ENCODE measurements around the gene KCNT2. TPM values are rescaled to one million over a fixed set of nuclear protein-coding genes. Genes with fewer than 3 reads are reported as not detected.
A peak's percentile ranks its signal among the peaks of the same experiment; 100 is the strongest.

Gene KCNT2
- total RNA-seq, 1 experiment from 2014 or later = not detected

DNA sequence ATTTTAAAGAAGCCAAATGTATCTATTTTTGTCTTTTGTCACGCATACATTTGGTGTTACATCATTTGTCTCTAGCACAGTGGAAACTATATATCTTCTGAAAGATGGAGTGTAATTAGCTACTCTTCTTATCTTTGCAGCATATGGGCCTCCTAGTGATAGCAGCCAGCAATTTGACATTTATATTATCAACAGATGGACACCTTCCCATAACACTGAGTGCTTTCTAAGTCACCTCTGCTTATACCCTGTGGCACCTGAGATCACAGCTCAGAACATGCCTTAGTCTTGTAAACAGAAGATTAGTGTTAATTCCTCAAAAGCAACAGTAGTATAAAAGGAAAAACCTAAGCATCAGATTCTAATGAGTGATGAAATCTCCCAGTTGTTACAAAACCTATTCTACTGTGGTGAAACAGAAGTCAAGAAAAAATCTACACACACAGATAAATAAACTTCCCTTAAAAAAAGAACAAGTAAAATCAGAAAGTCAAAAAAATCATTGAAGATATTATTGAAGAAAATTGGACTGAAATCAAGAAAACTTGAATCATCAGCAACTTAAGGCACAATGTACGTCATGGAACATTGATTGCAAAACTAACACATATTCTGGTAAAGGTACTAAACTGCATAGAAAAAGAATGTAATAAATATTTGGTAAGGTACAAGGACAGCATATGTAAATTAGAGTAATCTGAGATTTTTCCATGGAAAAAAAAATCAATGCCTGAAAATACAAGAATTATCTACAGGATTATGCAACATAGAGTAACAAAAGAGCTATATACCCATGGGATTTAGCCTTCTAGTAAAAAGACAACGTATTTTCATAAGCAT lies 61.7 kb downstream of the KCNT2 start:
- H2AFZ ChIP-seq (ENCODE audit: low read length) = no peak overlapping the region
- H3K9ac ChIP-seq (ENCODE audit: low read length) = no peak overlapping the region
- no peaks in the 10 kb centered on the region for H3K36me3 ChIP-seq (ENCODE audit: insufficient read depth, low read length)
- H3K79me2 ChIP-seq (ENCODE audit: low read length) = no peaks in the 10 kb centered on the region
- no peak overlapping the region for H3K4me3 ChIP-seq (ENCODE audit: low read length)
- H3K4me1 ChIP-seq (ENCODE audit: low read length) = no peaks in the 10 kb centered on the region
- no peak overlapping the region for H3K27ac ChIP-seq (ENCODE audit: low read length)
- no peaks in the 10 kb centered on the region for H3K9me2 ChIP-seq (replicated peaks; ENCODE audit: insufficient read depth, low read length)
- H3K9me3 ChIP-seq (ENCODE audit: low read length) = peaks cover 13% of the 10 kb centered on the region
- H4K20me1 ChIP-seq (ENCODE audit: insufficient read depth, low read depth, low read length) = no peaks in the 10 kb centered on the region
- H3K4me2 ChIP-seq (ENCODE audit: low read depth, low read length, poor library complexity, severe bottlenecking) = no peak overlapping the region
- H3K27me3 ChIP-seq (ENCODE audit: low read length) = no peaks in the 10 kb centered on the region
- DNase-seq = no peak

GRCh38 chr1:196545222-196545621 lies 63.0 kb downstream of the KCNT2 start:
- H3K9me3 ChIP-seq (ENCODE audit: low read length) = peaks cover 13% of the 10 kb centered on the region
- no peak for DNase-seq
- no peak overlapping the region for H3K27ac ChIP-seq (ENCODE audit: low read length)
- H3K9me2 ChIP-seq (replicated peaks; ENCODE audit: insufficient read depth, low read length) = no peaks in the 10 kb centered on the region
- H4K20me1 ChIP-seq (ENCODE audit: insufficient read depth, low read depth, low read length) = no peaks in the 10 kb centered on the region
- no peaks in the 10 kb centered on the region for H3K36me3 ChIP-seq (ENCODE audit: insufficient read depth, low read length)
- H2AFZ ChIP-seq (ENCODE audit: low read length) = no peak overlapping the region
- H3K9ac ChIP-seq (ENCODE audit: low read length) = no peak overlapping the region
- H3K4me3 ChIP-seq (ENCODE audit: low read length) = no peak overlapping the region
- H3K27me3 ChIP-seq (ENCODE audit: low read length) = no peaks in the 10 kb centered on the region
- H3K4me1 ChIP-seq (ENCODE audit: low read length) = no peaks in the 10 kb centered on the region
- H3K79me2 ChIP-seq (ENCODE audit: low read length) = no peaks in the 10 kb centered on the region
- no peak overlapping the region for H3K4me2 ChIP-seq (ENCODE audit: low read depth, low read length, poor library complexity, severe bottlenecking)

GRCh38 chr1:196544617-196545016 lies 63.6 kb downstream of the KCNT2 start:
- no peak overlapping the region for H3K4me2 ChIP-seq (ENCODE audit: low read depth, low read length, poor library complexity, severe bottlenecking)
- DNase-seq = no peak
- no peak overlapping the region for H3K27ac ChIP-seq (ENCODE audit: low read length)
- no peaks in the 10 kb centered on the region for H3K9me2 ChIP-seq (replicated peaks; ENCODE audit: insufficient read depth, low read length)
- no peaks in the 10 kb centered on the region for H3K4me1 ChIP-seq (ENCODE audit: low read length)
- no peak overlapping the region for H3K4me3 ChIP-seq (ENCODE audit: low read length)
- no peaks in the 10 kb centered on the region for H3K36me3 ChIP-seq (ENCODE audit: insufficient read depth, low read length)
- H3K27me3 ChIP-seq (ENCODE audit: low read length) = no peaks in the 10 kb centered on the region
- no peak overlapping the region for H2AFZ ChIP-seq (ENCODE audit: low read length)
- no peak overlapping the region for H3K9ac ChIP-seq (ENCODE audit: low read length)
- no peaks in the 10 kb centered on the region for H3K79me2 ChIP-seq (ENCODE audit: low read length)
- H4K20me1 ChIP-seq (ENCODE audit: insufficient read depth, low read depth, low read length) = no peaks in the 10 kb centered on the region
- H3K9me3 ChIP-seq (ENCODE audit: low read length) = peaks cover 12% of the 10 kb centered on the region

GRCh38 chr1:196543833-196544232 lies 64.4 kb downstream of the KCNT2 start:
- H3K4me2 ChIP-seq (ENCODE audit: low read depth, low read length, poor library complexity, severe bottlenecking) = no peak overlapping the region
- no peaks in the 10 kb centered on the region for H4K20me1 ChIP-seq (ENCODE audit: insufficient read depth, low read depth, low read length)
- H3K27me3 ChIP-seq (ENCODE audit: low read length) = no peaks in the 10 kb centered on the region
- H3K9me2 ChIP-seq (replicated peaks; ENCODE audit: insufficient read depth, low read length) = no peaks in the 10 kb centered on the region
- H3K9me3 ChIP-seq (ENCODE audit: low read length) = peaks cover 9% of the 10 kb centered on the region
- no peak overlapping the region for H3K9ac ChIP-seq (ENCODE audit: low read length)
- no peaks in the 10 kb centered on the region for H3K36me3 ChIP-seq (ENCODE audit: insufficient read depth, low read length)
- no peaks in the 10 kb centered on the region for H3K79me2 ChIP-seq (ENCODE audit: low read length)
- no peak for DNase-seq
- H3K4me3 ChIP-seq (ENCODE audit: low read length) = no peak overlapping the region
- H3K4me1 ChIP-seq (ENCODE audit: low read length) = no peaks in the 10 kb centered on the region
- no peak overlapping the region for H3K27ac ChIP-seq (ENCODE audit: low read length)
- no peak overlapping the region for H2AFZ ChIP-seq (ENCODE audit: low read length)

- no peak for DNase-seq
- Histone ChIP-seq H2AFZ (ENCODE audit: low read length) (no peak overlapping the region), H3K4me2 (ENCODE audit: low read depth, low read length, poor library complexity, severe bottlenecking) (no peak overlapping the region)
Observed at GRCh38 chr1:196538473-196538872, 69.8 kb downstream of the KCNT2 start.

GRCh38 chr1:196535727-196536126 lies 72.5 kb downstream of the KCNT2 start:
- no peak overlapping the region for H2AFZ ChIP-seq (ENCODE audit: low read length)
- H3K27ac ChIP-seq (ENCODE audit: low read length) = no peak overlapping the region
- H3K9me3 ChIP-seq (ENCODE audit: low read length) = peaks cover 19% of the 10 kb centered on the region
- no peaks in the 10 kb centered on the region for H3K79me2 ChIP-seq (ENCODE audit: low read length)
- H3K36me3 ChIP-seq (ENCODE audit: insufficient read depth, low read length) = no peaks in the 10 kb centered on the region
- 0 out of 2 replicates have a peak, but pooled peaks cover 2% of the 10 kb centered on the region for H3K9me2 ChIP-seq (replicated peaks; ENCODE audit: insufficient read depth, low read length)
- no peaks in the 10 kb centered on the region for H4K20me1 ChIP-seq (ENCODE audit: insufficient read depth, low read depth, low read length)
- no peaks in the 10 kb centered on the region for H3K4me1 ChIP-seq (ENCODE audit: low read length)
- DNase-seq = peak; percentile 52
- H3K4me3 ChIP-seq (ENCODE audit: low read length) = no peak overlapping the region
- H3K4me2 ChIP-seq (ENCODE audit: low read depth, low read length, poor library complexity, severe bottlenecking) = no peak overlapping the region
- H3K9ac ChIP-seq (ENCODE audit: low read length) = no peak overlapping the region
- no peaks in the 10 kb centered on the region for H3K27me3 ChIP-seq (ENCODE audit: low read length)

More at GRCh38 chr1:196538473-196538872, 69.8 kb downstream of the KCNT2 start:
- Histone ChIP-seq H3K27me3 (ENCODE audit: low read length) (no peaks in the 10 kb centered on the region), H3K4me3 (ENCODE audit: low read length) (no peak overlapping the region), H3K9me2 (replicated peaks; ENCODE audit: insufficient read depth, low read length) (no peaks in the 10 kb centered on the region), H4K20me1 (ENCODE audit: insufficient read depth, low read depth, low read length) (no peaks in the 10 kb centered on the region), H3K9ac (ENCODE audit: low read length) (no peak overlapping the region), H3K79me2 (ENCODE audit: low read length) (no peaks in the 10 kb centered on the region), H3K9me3 (ENCODE audit: low read length) (peaks cover 19% of the 10 kb centered on the region), H3K4me1 (ENCODE audit: low read length) (no peaks in the 10 kb centered on the region), H3K27ac (ENCODE audit: low read length) (no peak overlapping the region), H3K36me3 (ENCODE audit: insufficient read depth, low read length) (no peaks in the 10 kb centered on the region)

DNA sequence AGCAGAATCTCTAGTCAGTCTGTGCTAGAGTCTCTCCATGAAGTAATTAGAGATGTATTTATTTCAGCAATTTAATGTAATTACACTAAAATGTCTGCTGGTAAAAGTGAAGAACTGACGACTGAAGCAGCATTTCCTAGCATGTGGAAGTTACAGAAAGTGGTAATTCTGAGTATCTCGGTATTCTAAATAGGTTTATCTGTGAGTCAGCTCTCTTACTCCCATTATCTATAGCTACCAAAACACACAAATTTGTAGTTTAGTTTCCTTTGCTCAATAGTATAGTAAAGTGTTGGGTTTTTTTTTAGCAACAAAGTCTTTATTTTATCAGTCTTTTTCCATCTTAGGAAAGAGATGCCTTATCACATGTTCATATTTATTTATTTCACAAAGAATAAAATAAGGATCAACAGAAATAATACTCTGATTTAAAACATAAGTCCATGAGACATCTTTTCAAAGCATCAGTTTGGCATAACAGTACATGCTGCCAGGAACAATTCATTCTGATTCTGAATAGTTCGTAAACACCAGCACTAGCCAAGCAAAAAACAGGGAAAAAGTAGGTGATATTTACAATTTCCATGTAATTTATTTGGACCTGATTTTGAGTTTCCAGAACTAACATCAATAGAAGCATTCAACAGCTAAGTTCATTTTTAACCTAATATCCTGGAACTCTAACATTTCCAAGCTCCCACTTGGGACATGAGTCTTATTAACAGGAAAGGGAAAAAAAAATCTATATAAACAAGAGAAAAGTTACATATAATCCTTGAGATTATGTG lies 76.3 kb downstream of the KCNT2 start:
- Histone ChIP-seq H2AFZ (ENCODE audit: low read length) (no peak overlapping the region), H3K27me3 (ENCODE audit: low read length) (no peaks in the 10 kb centered on the region), H3K79me2 (ENCODE audit: low read length) (no peaks in the 10 kb centered on the region), H3K27ac (ENCODE audit: low read length) (no peak overlapping the region), H3K4me2 (ENCODE audit: low read depth, low read length, poor library complexity, severe bottlenecking) (no peak overlapping the region), H3K9me3 (ENCODE audit: low read length) (peaks cover 17% of the 10 kb centered on the region), H4K20me1 (ENCODE audit: insufficient read depth, low read depth, low read length) (no peaks in the 10 kb centered on the region), H3K4me1 (ENCODE audit: low read length) (no peaks in the 10 kb centered on the region), H3K4me3 (ENCODE audit: low read length) (no peak overlapping the region), H3K9ac (ENCODE audit: low read length) (no peak overlapping the region), H3K9me2 (replicated peaks; ENCODE audit: insufficient read depth, low read length) (0 out of 2 replicates have a peak, but pooled peaks cover 2% of the 10 kb centered on the region), H3K36me3 (ENCODE audit: insufficient read depth, low read length) (no peaks in the 10 kb centered on the region)
- DNase-seq = no peak

DNA sequence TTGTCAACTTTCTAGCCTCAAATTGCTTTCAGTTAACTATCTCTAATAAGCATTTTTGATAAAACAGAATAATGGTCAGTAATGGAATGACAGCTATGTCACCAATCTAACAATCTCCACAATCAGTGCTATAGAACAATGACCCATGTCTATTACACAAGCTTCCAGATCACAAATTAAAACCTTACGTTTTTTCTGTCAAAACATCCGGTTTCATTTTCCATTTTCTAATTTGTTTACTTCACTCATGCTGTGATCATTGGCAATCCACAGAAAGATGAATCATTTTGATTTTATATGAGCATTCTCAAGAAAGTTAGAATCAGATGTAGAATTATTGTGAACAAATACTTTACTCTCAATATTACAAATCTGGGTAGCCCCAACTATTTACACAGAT lies 80.3 kb downstream of the KCNT2 start:
- H2AFZ ChIP-seq (ENCODE audit: low read length) = no peak overlapping the region
- no peaks in the 10 kb centered on the region for H3K36me3 ChIP-seq (ENCODE audit: insufficient read depth, low read length)
- no peak for DNase-seq
- no peak overlapping the region for H3K27ac ChIP-seq (ENCODE audit: low read length)
- H3K4me2 ChIP-seq (ENCODE audit: low read depth, low read length, poor library complexity, severe bottlenecking) = no peak overlapping the region
- H4K20me1 ChIP-seq (ENCODE audit: insufficient read depth, low read depth, low read length) = no peaks in the 10 kb centered on the region
- no peaks in the 10 kb centered on the region for H3K27me3 ChIP-seq (ENCODE audit: low read length)
- H3K4me1 ChIP-seq (ENCODE audit: low read length) = no peaks in the 10 kb centered on the region
- H3K9ac ChIP-seq (ENCODE audit: low read length) = no peak overlapping the region
- peaks cover 3% of the 10 kb centered on the region; the same call in 1 of the 2 replicates for H3K9me3 ChIP-seq (ENCODE audit: low read length)
- H3K4me3 ChIP-seq (ENCODE audit: low read length) = no peak overlapping the region
- H3K9me2 ChIP-seq (replicated peaks; ENCODE audit: insufficient read depth, low read length) = 0 out of 2 replicates have a peak, but pooled peaks cover 2% of the 10 kb centered on the region
- H3K79me2 ChIP-seq (ENCODE audit: low read length) = no peaks in the 10 kb centered on the region

Data from Karpas-422 (cell line).